Cardiac muscle cell (in vitro differentiated cells and primary cell): ENCODE results near the gene MEGF11. TPM values are rescaled to one million over a fixed set of nuclear protein-coding genes. Genes with fewer than 3 reads are reported as not detected.

Source experiments
- DNase-seq, 2 donors: peaks; one replicate each; pipeline versions ENCODE4 v3.0.0 to v3.0.0-alpha.2; 2010 to 2017; ENCODE audit warnings: low read depth in 1 of 2, low spot score in 1 of 2
- H3K27ac ChIP-seq: fragments of 200-600 bp; sonication (generic); 2 replicates; pipeline ENCODE4 v1.5.1; 2016
- H3K27me3 ChIP-seq: fragments of 200-600 bp; sonication (generic); 2 replicates; pipeline ENCODE4 v1.6.0; 2016; ENCODE audit warnings: control low read depth
- H3K36me3 ChIP-seq: fragments of 200-600 bp; sonication (generic); 2 replicates; pipeline ENCODE4 v1.5.1; 2016; ENCODE audit warnings: control low read depth
- H3K4me1 ChIP-seq: fragments of 200-600 bp; sonication (generic); 2 replicates; pipeline ENCODE4 v1.8.1; 2017; ENCODE audit warnings: low read depth, mild to moderate bottlenecking, mixed run types
- H3K4me3 ChIP-seq: fragments of 200-600 bp; sonication (generic); 2 replicates; pipeline ENCODE4 v1.5.1; 2016; ENCODE audit warnings: mild to moderate bottlenecking
- H3K9me3 ChIP-seq: fragments of 200-600 bp; sonication (generic); 2 replicates; pipeline ENCODE4 v1.5.1; 2017; ENCODE audit warnings: low read depth, mild to moderate bottlenecking, control low read depth
- CTCF ChIP-seq: IDR thresholded peaks from 2 replicates; pipeline ENCODE4 v1.5.1; 2012; ENCODE audit warnings: low read depth, mild to moderate bottlenecking, low read length
- polyA plus RNA-seq: library from polyadenylated mRNA; unstranded; fragments of >200 nt; fragmentation: Nextera tagmentation; extraction: Ambion mirVana; gene quantifications from 2 replicates; pipeline ENCODE4 v1.2.1, GENCODE V29; 2016
- total RNA-seq: library from RNA; depleted of rRNA; stranded (reverse); fragments of >200 nt; gene quantifications from 2 replicates; pipeline ENCODE4 v1.2.3, GENCODE V29; 2016

Gene MEGF11
- total and polyA plus RNA-seq, 2 experiments from 2014 or later = 0.30 TPM; not detected in 1

DNA sequence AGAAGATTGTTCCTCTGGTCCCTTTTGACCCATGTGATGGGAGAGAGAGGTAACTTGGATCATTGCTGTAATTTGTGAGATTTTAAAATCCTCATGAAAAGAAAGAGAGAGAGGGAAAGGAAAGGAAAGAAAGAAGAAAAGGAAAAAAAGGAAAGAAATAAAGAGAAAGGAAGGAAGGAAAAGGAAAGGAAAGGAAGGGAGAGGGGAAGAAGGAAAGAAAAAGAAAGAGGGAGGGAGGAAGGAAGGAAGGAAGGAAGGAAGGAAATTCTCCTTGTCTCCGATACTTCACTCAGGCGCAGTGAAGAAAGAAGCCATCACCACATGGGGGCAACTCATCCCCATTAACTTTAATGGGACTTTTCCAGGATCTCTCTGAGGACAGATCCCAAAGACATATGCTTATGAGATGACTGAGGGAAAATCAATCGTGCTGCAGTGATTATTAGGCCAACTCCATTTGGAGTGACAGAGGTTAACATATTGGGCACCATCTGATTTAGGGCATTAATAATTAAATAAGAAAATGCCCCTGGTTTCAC, 123.0 kb downstream of the MEGF11 start:
- TF ChIP-seq CTCF = peak; percentile 15
- no peaks in the 10 kb centered on the region for H3K9me3 ChIP-seq
- no peak overlapping the region for H3K4me3 ChIP-seq
- DNase-seq = peak in 1 of 2 donors; percentile 6
- H3K36me3 ChIP-seq = no peaks in the 10 kb centered on the region
- H3K4me1 ChIP-seq = peaks cover 15% of the 10 kb centered on the region
- H3K27ac ChIP-seq = no peak overlapping the region
- H3K27me3 ChIP-seq = no peaks in the 10 kb centered on the region

DNA sequence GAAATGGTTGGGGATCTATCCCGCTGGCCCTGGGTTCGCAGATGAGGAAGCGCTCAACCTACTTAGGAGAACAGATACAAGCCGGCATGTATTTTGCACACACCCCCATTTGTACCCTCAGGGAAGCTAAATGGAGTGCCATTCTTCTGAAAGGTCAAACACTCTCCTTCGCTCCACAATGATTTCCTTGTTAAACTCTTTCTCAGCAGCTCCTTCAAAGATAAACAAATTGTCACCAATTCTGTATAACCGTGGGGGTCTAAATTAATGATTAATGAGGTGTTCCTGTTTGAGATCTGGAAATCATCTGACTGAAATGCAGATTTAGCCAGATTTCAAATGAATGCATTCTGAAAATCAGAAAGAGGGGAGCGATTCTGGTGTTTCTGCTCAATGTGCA, 124.0 kb downstream of the MEGF11 start:
- Histone ChIP-seq H3K4me3 (no peak overlapping the region), H3K27me3 (no peaks in the 10 kb centered on the region), H3K9me3 (no peaks in the 10 kb centered on the region), H3K36me3 (no peaks in the 10 kb centered on the region), H3K4me1 (peaks cover 15% of the 10 kb centered on the region), H3K27ac (no peak overlapping the region)
- no peak for TF ChIP-seq CTCF
- DNase-seq = no peak

GRCh38 chr15:66128116-66128680, 125.4 kb downstream of the MEGF11 start:
- Histone ChIP-seq H3K4me1 (peaks cover 15% of the 10 kb centered on the region), H3K4me3 (no peak overlapping the region), H3K27ac (no peak overlapping the region), H3K27me3 (no peaks in the 10 kb centered on the region), H3K36me3 (no peaks in the 10 kb centered on the region), H3K9me3 (no peaks in the 10 kb centered on the region)
- no peak for DNase-seq
- no peak for TF ChIP-seq CTCF

GRCh38 chr15:66126456-66126855, 127.1 kb downstream of the MEGF11 start:
- no peaks in the 10 kb centered on the region for H3K9me3 ChIP-seq
- DNase-seq = no peak
- H3K27me3 ChIP-seq = no peaks in the 10 kb centered on the region
- H3K27ac ChIP-seq = no peak overlapping the region
- H3K4me1 ChIP-seq = peaks cover 6% of the 10 kb centered on the region
- TF ChIP-seq CTCF = no peak
- no peak overlapping the region for H3K4me3 ChIP-seq
- H3K36me3 ChIP-seq = no peaks in the 10 kb centered on the region

DNA sequence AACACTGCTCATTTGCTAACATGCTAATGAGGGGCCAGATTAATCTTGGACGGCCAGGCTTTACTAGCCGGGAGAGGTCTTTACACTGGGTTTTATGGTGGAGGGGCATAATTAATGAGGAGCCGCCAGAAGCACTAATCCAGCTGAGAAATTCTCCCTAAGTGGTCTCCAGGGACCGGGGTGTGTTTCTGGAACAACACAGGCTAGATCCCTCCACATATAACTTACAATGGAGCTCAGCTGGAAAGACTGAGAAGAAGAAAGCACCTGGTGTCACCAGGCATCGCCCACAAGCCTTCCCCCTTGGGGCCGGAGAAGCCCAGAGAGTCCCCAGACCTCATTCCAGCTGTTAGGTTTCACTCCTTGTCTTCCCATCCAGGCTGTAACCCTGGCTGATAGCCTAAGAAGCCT, 127.5 kb downstream of the MEGF11 start:
- peaks cover 2% of the 10 kb centered on the region for H3K4me1 ChIP-seq
- H3K27ac ChIP-seq = no peak overlapping the region
- H3K36me3 ChIP-seq = no peaks in the 10 kb centered on the region
- DNase-seq = no peak
- no peak overlapping the region for H3K4me3 ChIP-seq
- H3K27me3 ChIP-seq = no peaks in the 10 kb centered on the region
- no peaks in the 10 kb centered on the region for H3K9me3 ChIP-seq
- TF ChIP-seq CTCF = no peak

GRCh38 chr15:66124651-66125050, 128.9 kb downstream of the MEGF11 start:
- no peak for TF ChIP-seq CTCF
- DNase-seq = no peak
- Histone ChIP-seq H3K4me1 (no peaks in the 10 kb centered on the region), H3K36me3 (no peaks in the 10 kb centered on the region), H3K27ac (no peak overlapping the region), H3K27me3 (no peaks in the 10 kb centered on the region), H3K4me3 (no peak overlapping the region), H3K9me3 (no peaks in the 10 kb centered on the region)
